Fibroblast of villous mesenchyme (primary cell): ENCODE measurements around the gene EIF3F. TPM values are rescaled to one million over a fixed set of nuclear protein-coding genes. Genes with fewer than 3 reads are reported as not detected.

Experiments used
- DNase-seq: peaks from one replicate; pipeline ENCODE4 v3.0.0-alpha.2; 2010; ENCODE audit warnings: low read depth
- H3K4me3 ChIP-seq: 2 replicates; pipeline ENCODE4 v1.5.1; 2011; ENCODE audit warnings: low read depth, mild to moderate bottlenecking, low read length
- small RNA-seq: library from RNA; depleted of rRNA; stranded (forward); fragments of <200 nt; gene quantifications from one replicate; pipeline ENCODE3, GENCODE V24; 2012
- total RNA-seq: library from RNA; depleted of rRNA; stranded (reverse); fragments of >200 nt; gene quantifications from 2 replicates; pipeline ENCODE4 v1.2.3, GENCODE V29; 2012
- TF ChIP-seq, protein P1 (sequence below): IDR thresholded peaks from 2 replicates; pipeline ENCODE4 v1.5.1; 2012; ENCODE audit warnings: low read depth, mild to moderate bottlenecking, low read length; ENCODE audit not compliant: insufficient read depth

The EIF3F gene
- total RNA-seq, 1 donor, result 182 TPM

- no peak for DNase-seq
- H3K4me3 ChIP-seq, result no peak overlapping the region
- TF ChIP-seq, protein P1, sequence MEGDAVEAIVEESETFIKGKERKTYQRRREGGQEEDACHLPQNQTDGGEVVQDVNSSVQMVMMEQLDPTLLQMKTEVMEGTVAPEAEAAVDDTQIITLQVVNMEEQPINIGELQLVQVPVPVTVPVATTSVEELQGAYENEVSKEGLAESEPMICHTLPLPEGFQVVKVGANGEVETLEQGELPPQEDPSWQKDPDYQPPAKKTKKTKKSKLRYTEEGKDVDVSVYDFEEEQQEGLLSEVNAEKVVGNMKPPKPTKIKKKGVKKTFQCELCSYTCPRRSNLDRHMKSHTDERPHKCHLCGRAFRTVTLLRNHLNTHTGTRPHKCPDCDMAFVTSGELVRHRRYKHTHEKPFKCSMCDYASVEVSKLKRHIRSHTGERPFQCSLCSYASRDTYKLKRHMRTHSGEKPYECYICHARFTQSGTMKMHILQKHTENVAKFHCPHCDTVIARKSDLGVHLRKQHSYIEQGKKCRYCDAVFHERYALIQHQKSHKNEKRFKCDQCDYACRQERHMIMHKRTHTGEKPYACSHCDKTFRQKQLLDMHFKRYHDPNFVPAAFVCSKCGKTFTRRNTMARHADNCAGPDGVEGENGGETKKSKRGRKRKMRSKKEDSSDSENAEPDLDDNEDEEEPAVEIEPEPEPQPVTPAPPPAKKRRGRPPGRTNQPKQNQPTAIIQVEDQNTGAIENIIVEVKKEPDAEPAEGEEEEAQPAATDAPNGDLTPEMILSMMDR, result no peak
These were observed 54.4 kb downstream of the EIF3F start for GRCh38 chr11:8041576-8041975.

- TF ChIP-seq, protein P1, result no peak
- H3K4me3 ChIP-seq, result no peak overlapping the region
- DNase-seq, result no peak
These were observed 56.6 kb downstream of the EIF3F start for GRCh38 chr11:8043756-8044155.

GRCh38 chr11:8045839-8046238 lies 58.7 kb downstream of the EIF3F start:
- DNase-seq, result no peak
- TF ChIP-seq, protein P1, result no peak
- no peak overlapping the region for H3K4me3 ChIP-seq

- DNase-seq, result no peak
- no peak overlapping the region for H3K4me3 ChIP-seq
- TF ChIP-seq, protein P1, result no peak
These were observed 60.2 kb downstream of the EIF3F start for GRCh38 chr11:8047382-8047781.

DNA sequence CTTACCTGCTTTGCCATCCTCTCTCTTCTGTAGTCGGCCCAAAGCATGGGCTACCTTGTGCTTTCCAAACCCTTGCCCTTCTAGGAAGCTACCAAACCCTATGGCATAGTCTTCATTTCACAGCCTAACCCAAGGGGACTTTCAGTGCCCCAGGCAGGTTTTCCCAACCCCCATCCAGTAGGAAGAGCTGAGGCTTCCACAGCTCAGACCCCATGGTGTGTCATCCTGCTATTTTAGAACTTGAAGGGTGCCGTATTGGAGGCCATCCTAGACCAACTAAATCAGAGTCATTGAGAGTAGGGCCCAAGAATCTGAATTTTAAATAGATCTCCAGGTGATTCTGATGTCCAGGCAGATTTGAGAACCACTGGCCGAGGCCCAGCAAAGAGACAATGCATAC lies 61.9 kb downstream of the EIF3F start:
- DNase-seq, result no peak
- TF ChIP-seq, protein P1, result no peak
- H3K4me3 ChIP-seq, result no peak overlapping the region

Small RNAs within 50 kb of the gene (small RNA-seq; reads per million reads assigned to genes)
- gene COX6CP5, result not detected

Other genes with a start within 250 kb of the EIF3F start
- gene OR5P2, start 190.4 kb upstream of the EIF3F start, total RNA-seq, result under 0.01 TPM in 1 of 2 replicates, not detected in the other
- 0.32 TPM in 1 of 2 replicates, not detected in the other for gene OR5P3, start 156.5 kb upstream of the EIF3F start, total RNA-seq
- gene OR10A6, start 56.1 kb upstream of the EIF3F start, total RNA-seq, result under 0.01 TPM in 1 of 2 replicates, not detected in the other
- under 0.01 TPM in 1 of 2 replicates, not detected in the other for gene OR10A3, start 45.6 kb upstream of the EIF3F start, total RNA-seq
- gene NLRP10, start 21.9 kb upstream of the EIF3F start, total RNA-seq, result 3.9 and 9.1 TPM in 2 replicates
- 1.9 and 5.2 TPM in 2 replicates for gene TUB, start 93.9 kb downstream of the EIF3F start, total RNA-seq
- under 0.01 TPM in 1 of 2 replicates, not detected in the other for gene RIC3, start 181.7 kb downstream of the EIF3F start, total RNA-seq